Measurements from ENCODE around the gene MARCHF2.

- TF ChIP-seq CTCF (IDR thresholded peaks at IDR 0.05; ENCODE audit: low read length) (no peak), EZH2 (optimal IDR thresholded peaks at IDR 0.05; ENCODE audit: low read depth, low read length) (no peak), EZH2phosphoT487 (IDR thresholded peaks at IDR 0.05; ENCODE audit: low read length) (no peak)
Observed at GRCh38 chr19:8454218-8454617, 41.1 kb downstream of the MARCHF2 start.
